Measurements from ENCODE around the gene EIF4ENIF1.
A peak's percentile ranks its signal among the peaks of the same experiment; 100 is the strongest.
"Not testable (repeated sequence)": the region's sequence is repeated elsewhere in the genome, so short reads cannot be mapped to it uniquely, and the experiment has no call there.

Gene EIF4ENIF1

DNA sequence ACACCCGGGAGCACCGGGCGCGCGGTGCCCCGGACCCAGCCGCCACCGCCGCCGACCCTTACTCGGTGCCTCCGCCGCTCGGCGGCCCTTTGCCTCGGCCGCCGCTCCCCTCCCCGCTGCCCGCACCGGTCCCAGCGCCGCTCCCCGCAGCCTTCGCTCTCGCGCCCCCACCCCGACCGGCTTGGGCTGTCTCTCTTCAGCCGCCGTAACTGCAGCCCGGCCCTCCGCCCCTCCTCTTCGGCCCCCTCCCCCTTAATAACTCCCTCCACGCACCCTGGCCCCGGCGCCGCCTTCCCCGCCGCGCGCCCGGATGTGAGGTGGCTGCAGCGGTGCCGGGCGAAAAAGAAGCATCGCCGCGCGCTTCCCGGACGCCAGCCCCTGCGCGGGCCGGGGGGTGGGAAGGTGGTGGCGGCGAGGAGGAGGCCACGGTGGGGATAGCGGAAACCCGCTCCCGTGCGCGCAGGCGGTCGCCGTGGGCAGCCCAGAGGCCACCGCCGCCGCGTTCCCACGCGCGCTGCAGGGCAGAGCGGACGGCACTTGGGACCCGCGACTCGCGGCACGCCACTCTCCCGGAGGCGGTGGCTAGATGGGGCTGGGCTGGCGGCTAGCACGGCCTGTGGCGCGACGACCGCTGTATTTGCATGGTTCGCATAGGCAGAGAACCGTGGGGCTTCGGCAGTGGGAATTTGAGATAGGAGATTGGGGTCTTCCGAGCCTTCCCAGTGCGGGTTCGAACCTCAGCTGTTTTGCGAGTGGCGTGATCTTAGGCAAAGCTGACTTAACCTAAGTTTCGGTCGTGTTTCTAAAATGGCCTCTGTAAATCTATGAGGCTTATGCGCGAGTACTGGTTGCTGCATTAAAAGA is at the start of gene EIF4ENIF1:
Gene EIF4ENIF1 (minus strand): TSS at position 211 of the 864 bp plus-strand sequence. CDS start 1,124 bp downstream, outside the sequence.
- DNase-seq = no peak

DNA sequence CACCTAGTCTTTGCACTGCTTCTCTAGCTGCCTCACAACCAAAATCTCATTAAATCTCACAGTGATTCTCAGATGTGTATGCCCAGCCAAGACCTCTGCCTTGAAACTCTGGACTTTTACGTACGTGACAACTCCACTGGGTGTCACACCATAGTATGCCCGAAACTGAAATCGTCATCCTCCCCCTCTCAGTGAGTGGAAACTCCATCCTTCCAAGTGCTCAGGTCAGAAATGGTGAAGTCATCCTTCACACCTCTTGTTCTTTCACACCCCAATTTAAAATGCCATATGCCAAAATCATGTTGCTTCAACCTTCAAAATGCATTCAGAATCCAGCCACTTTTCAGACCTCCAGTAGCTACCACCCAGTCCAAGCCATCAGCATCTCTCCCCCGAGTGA is 49.2 kb upstream of the EIF4ENIF1 start:
- DNase-seq = no peak

GRCh38 chr22:31537019-31537535 is 47.4 kb upstream of the EIF4ENIF1 start:
- DNase-seq = no peak

DNA sequence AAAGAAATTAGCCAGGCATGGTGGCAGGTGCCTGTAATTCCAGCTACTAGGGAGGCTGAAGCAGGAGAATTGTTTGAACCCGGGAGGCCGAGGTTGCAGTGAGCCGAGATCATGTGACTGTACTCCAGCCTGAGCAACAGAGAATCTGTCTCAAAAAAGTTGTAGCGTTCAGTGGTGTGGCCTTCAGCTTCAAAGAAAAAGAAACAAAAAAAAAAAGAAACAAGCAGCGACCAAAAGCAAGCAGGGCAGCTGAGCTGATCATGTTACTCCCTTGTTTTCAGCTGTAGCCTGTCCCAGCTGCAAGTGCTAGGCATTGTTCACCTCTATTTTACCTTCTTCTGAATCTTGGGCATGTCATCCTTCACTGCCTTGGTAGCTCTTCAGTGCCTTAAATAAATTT is 43.7 kb upstream of the EIF4ENIF1 start:
- no peak for DNase-seq

DNA sequence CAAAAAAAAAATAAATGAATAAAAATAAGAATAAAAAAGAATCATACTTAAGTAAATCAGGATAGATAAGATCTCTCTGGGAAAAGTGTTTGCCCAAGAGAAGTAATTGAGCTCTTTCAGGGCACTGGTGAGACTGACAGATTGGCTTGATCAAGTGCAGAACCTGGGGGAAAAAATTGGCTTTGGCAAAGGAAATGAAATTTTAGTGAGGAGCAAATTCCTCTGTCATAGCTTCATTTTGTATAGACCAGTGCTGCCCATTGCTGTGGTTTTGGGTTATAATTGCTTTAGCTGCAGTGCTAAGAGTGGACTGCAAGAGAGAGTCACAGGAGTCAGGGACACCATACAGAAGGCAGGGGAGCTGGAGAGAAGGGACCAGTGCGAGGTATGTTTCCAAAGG is 42.4 kb upstream of the EIF4ENIF1 start:
- no peak for DNase-seq

DNA sequence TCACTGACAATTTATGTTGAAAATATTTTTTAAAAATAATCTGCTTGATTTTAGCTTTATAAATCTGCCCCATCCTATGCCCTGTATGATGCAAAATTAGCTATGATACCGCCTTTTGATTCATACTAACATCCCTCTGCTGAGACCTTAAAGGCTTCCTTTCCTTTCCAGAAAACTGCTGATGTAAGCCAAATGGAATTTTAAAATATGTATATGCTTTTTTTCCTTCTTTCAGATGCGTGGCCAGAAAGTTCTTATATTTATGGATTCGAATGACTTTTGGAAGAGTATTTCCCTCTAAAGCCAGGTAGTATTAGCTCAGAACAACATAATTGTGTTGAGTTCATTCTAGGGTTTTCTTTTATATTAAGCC is 41.2 kb upstream of the EIF4ENIF1 start:
- DNase-seq = no peak

- DNase-seq = no peak
These were observed 36.6 kb upstream of the EIF4ENIF1 start for GRCh38 chr22:31526270-31526669.

DNA sequence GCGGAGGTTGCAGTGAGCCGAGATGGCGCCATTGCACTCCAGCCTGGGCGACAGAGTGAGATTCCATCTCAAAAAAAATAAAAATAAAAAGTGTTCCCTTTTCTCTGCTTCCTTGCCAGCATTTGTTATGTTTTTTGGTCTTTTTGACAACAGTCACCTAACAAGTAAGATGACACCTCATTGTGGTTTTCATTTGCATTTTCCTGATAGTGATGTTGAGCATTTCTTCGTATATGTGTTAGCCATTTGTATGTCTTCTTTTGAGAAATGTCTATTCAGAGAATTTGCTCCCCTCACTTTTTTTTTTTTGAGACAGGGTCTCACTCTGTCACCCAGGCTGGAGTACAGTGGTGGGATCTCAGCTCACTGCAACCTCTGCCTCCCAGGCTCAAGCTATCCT is 34.5 kb upstream of the EIF4ENIF1 start:
- DNase-seq = not testable (repeated sequence)

DNA sequence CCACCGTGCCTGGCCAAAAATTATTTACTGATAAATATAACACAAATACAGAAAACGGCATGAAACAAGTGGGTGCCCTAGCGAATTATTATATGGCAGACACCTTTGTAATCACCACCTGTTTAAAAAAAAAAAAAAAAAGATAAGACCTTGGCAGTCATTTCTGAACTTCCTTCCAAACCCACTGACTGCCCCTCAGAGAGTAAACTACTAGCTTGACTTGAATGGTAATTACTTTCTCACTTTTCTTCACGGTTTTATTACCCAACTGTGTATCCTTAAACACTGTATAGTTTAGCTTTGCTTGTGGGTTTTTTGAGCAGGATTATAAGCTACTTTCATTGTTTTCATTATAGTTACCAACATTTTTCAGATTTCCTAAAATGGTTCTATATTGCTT is 30.4 kb upstream of the EIF4ENIF1 start:
- DNase-seq = no peak

DNA sequence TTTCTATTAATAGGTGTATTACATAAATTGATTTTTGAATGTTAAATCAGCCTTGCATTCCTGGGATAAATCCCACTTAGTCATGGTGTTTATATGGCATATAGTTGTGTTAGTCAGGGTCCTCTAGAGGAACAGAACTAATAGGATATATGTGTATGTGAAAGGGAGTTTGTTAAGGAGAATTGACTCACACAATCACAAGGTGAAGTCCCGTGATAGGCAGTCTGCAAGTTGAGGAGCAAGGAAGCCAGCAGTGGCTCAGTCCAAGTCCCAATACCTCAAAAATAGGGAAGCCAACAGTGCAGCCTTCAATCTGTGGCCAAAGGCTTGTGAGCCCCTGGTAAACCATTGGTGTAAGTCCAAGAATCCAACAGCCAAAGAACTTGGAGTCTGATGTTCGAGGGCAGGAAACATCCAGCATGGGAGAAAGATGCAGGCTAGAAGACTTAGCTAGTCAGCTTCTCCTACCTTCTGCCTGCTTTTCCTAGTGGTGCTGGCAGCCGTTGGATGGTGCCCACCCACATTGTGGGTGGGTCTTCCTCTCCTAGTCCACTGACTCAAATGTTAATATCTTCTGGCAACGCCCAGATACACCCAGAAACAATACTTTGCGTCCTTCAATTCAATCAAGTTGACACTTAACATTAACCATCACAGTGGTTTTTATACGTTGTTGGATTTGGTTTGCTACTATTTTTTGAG is 19.6 kb upstream of the EIF4ENIF1 start:
- no peak for DNase-seq

DNA sequence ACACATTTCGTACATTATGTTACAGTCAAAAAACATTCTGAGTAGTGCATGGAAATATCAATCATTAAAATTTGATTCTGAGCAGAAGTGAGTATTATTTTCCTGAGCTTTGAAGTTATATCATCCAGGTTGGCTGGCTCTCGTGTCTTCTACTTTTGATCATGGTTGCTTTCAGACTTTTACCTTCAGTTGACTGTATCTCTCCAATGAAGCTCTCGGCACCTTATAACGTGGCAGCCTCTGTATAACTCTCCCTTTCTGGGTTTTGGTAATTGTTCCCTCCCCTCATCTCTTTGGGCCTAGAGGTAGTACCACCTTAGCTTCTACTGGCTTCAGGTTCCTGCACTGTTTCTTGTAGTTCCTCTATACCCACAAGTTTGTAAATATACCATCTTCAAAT is 18.9 kb upstream of the EIF4ENIF1 start:
- DNase-seq = no peak

GRCh38 chr22:31507517-31507916 is 17.9 kb upstream of the EIF4ENIF1 start:
- not testable (repeated sequence) for DNase-seq

DNA sequence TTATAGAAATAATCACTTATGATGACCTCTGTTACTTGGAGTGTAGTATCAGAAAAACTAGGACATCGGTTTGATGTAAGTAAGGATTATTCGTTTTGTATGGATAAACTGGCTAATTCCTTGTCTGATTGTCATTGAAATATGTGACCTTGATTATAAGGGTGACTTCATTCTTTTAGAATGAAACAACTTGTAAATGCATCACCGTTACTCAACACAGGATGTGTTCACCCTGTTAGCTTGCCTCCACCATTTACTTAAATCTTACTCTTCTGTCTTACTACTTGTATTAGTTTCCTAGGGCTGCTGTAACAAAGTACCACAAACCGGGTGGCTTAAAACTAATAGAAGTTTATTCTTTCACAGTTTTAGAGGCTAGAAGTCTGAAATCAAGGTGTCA is 14.6 kb upstream of the EIF4ENIF1 start:
- no peak for DNase-seq

DNA sequence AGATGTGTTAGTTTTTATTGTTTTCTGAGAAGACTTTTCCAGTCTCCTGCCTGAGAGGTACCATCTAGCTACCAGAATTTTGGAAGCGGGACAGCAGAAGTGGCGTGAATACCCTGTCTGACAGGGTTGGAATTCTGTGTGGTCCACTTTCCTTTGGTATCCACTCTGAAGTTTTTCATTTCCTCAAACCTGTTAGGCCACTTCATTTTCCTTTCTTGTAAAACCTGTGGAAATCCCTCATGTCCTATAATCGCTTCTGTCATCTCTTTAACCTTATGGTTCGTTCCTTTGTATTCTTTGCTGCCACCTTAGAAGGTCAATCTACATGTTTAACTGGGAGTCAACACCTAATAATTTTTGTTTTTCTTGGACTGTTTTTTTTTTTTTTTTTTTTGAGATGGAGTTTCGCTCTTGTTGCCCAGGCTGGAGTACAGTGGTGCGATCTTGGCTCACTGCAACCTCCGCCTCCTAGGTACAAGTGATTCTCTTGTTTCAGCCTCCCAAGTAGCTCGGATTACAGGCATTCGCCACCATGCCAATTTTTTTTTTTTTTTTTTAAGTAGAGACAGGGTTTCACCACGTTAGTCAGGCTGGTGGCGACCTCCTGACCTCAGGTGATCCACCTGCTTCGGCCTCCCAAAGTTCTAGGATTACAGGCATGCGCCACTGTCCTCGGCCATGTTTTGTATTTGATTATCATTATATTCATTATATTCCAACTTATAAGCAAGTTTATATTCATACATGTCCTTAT is 13.7 kb upstream of the EIF4ENIF1 start:
- DNase-seq = no peak

DNA sequence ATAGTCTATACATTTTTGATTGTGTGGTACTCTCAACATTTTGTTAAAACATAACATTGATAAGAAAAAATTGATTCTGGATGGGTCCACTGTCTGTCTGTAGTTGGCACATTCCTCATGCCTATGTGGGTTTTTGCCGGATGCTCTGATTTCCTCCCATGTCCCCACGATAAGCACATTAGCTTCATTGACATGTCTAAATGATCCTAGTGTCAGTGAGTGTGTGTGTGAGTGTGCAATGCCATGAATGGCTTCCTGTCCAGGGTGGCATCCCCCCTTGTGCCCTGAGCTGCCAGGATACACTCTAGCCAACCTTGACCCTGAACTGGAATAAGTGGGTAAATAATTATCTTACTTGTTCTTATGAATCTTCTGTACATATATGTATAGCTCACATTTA is 12.1 kb upstream of the EIF4ENIF1 start:
- DNase-seq = no peak

DNA sequence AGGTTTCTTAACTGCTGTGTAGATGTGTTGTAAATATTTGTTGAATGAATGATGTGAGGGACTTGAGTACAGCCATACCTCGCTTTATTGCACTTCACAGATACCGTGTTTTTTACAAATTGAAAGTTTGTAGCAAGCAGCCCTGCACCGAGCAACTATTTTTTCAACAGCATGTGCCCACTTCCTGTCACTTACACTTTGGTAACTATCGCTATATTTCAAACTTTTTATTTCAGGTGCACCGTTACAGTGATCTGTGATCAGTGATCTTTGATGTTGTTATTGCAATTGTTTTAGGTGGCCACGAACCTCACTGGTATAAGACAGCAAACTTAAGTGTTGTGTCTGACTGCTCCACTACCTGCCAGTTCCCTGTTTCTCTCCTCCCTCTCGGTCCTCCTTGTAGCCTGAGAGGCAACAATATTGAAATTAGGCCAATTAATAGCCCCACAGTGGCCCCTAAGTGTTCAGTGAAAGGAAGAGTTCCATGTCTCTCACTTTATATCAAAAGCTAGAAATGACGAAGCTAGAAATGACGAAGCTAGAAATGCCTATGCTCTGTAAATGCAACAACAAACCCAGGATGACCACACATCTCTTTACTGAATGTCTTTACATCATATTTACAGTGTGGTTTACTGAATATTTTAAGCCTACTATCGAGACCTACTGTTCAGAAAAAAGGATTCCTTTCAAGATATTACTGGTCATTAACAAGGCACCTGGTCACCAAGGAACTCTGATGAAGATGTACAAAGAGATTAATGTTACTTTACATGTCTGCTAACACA is 7.7 kb upstream of the EIF4ENIF1 start:
- no peak for DNase-seq

- DNase-seq = no peak
These were observed 7.1 kb upstream of the EIF4ENIF1 start for GRCh38 chr22:31496735-31497146.

DNA sequence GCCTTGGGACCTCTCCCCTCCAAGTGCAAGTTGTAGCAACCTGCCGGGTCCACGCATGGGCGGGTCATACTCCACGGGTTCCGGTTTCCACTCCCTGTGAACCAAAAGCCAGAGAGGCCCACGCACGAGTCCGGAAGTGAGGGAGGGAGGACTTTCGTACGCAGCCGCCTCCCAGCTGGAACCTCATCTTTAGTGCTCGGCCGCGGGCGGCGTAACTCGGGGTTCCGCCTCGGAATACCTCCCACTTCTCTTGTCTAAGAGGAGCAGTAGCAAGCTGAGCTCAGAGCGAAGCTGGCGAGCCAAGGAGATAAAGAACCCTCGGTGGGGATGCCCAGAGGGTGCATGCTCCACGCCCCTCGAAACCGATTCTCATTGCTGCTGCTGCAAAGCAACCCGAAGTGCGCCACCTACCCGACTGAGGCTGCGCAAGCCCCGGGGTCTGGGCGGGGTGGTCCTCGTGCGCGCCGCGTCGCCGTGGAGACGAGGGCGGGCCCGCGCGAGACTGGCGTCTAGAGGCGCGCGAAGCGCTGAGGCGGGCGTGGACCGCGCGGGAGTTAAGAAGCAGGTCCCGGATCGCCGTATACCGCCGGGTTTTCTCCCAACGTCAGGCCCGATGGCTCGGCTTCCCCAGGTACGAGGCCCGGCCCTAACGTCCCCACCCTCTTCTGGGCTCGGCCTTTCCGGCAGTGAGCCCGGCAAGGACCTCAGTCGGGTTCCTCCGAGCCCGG is 6.5 kb upstream of the EIF4ENIF1 start, which contains the start of gene SFI1:
Gene SFI1 (plus strand): TSS at position 530 of the 728 bp plus-strand sequence. CDS start 11,749 bp downstream, outside the sequence.
- DNase-seq = peak; percentile 62

GRCh38 chr22:31495343-31495742 is 5.7 kb upstream of the EIF4ENIF1 start:
- no peak for DNase-seq

DNA sequence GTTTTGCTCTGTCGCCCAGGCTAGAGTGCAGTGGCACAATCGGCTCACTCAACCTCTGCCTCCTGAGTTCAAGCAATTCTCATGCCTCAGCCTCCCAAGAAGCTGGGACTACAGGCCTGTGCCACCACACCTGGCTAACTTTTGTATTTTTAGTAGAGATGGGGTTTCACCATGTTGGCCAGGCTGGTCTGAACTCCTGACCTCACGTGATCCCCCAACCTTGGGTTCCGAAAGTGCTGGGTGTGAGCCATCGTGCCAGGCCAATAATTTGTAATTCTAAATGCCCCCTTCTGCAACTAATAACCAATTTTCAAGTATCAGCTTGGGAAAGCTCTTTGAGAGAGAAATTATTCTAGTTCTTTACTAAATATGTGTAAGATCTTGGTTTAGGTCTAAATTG is 3.7 kb upstream of the EIF4ENIF1 start:
- not testable (repeated sequence) for DNase-seq

GRCh38 chr22:31492151-31492550 is 2.5 kb upstream of the EIF4ENIF1 start:
- DNase-seq = no peak

All from NCI-H524 treated with DMSO at 0.1 percent for 48 hours (cell line).